Measurements from ENCODE around the gene KIAA0586.
"Not testable (repeated sequence)": the region's sequence is repeated elsewhere in the genome, so short reads cannot be mapped to it uniquely, and the experiment has no call there.

KIAA0586 gene

DNA sequence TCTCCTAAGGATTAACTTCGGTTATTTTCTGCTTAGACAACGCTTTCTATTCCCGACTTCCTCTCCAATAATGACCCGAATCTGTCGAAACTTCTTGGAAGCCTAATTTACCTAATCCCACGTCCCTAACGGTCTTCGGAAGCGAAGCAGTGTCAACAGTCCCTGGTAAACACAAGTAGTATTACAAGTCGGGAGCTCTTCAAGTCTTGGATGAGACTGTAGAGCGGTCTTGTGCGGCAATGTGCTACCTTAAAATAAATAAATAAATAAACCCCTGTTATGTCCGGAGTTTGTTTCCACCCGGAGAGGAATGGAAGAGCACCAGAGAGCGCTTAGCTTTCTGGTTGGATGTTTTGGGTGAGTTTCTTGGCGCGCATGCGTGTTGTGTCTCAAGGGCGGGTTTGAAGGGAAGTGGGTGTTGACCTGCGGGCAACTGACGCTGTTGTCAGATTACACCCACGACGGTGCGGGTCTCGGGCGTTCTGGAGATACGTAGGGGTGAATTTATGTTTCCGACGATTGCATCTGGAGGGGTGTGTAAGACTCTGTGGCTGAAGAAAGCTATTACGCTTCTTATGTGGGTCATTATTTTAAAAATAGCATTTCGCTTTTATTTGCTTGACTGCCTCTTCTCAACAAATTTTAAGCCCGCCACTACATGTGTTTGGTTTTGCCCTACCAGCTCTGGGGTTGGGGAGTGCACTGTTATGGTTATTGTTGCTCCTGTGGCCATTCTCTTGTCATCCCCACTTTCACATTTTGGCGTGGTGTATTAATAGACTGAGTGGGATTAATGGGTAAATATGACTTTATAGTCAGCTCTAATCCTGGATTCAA is at the start of gene KIAA0586, which contains the start of gene TIMM9:
TSS of gene KIAA0586 (plus strand) at position 439 of the 837 bp plus-strand sequence. CDS start 546 bp downstream, outside the sequence.
TSS of gene TIMM9 (minus strand) at position 251 of the 837 bp plus-strand sequence. CDS start 15,586 bp downstream, outside the sequence.
- peak; percentile 97 for DNase-seq (ENCODE audit: low read depth)

DNA sequence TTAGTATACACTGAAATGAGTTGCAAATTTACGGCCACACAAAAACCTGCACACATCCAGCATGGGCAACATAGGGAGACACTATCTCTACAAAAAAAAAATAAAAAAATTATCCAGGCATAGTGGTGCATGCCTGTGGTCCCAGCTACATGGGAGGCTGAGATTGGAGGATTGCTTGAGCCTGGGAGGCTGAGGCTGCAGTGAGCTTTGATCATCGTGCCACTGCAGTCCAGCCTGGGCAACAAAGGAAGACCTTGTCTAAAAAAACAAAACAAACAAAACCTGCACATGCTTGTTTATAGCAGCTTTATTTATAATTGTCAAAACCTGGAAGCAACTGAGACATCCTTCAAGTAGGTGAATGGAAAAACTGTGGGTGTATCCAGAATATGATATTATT is 36.7 kb upstream of the KIAA0586 start:
- no peak for DNase-seq (ENCODE audit: low read depth)

DNA sequence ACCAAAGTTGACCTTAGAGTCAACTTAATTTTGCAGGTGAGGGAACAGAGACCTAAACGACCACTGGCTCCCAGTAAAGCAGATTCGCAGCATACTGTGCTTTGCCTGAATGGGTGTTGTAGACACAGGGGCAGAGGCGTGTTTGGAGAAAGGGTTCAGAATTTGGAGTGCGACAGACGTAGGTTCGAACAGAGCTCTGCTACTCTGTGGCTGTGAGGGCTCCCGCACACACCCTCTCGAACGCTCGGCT is 32.0 kb upstream of the KIAA0586 start:
- no peak for DNase-seq (ENCODE audit: low read depth)

DNA sequence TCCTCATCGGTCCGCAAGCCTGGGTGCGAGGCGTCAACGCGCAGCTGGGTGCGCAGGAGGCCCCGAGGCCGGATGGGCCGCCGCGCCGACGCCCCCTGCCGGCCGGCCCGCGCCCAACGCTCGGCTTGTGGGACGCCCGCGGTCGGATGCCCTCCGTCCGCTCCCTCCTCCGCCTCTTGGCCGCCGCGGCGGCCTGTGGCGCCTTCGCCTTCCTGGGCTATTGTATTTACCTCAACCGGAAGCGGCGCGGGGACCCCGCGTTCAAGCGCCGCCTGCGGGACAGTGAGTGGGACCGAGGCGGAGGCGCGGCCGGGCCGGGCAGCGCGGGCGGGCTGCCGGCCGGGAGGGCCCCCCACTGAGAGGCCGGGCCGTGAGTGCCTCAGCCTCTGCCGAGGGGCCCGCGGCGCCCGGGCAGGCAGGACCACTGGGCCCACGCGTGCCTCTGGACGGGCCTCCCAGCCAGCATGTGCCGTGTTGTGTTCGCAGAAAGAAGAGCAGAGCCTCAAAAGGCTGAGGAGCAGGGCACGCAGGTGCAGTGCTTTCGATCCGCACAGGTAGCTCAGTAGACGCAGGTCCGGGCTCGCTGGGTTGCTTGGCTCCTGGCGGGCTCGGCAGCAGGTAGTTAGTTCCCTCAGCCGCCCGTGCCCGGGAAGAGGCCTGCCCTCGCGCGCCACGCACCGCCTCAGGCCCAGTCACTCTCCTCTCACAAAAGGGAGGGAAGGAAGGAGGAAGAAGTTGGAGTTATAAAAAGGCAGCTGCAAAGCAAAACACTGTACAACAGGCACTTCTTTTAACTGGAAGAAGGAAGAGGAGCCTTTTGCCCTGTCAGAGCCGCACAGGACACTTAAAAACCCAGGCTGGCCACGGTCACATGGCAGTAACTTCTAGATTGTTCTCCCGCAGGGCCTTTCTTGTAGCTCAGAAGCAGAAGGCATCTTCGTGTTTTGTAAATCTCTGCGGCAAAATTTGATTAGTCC is 31.4 kb upstream of the KIAA0586 start, which contains the start of gene TOMM20L:
TSS of gene TOMM20L (plus strand) at position 119 of the 977 bp plus-strand sequence. CDS start at position 147, 28 bp downstream.
- peak; percentile 32 for DNase-seq (ENCODE audit: low read depth)

DNA sequence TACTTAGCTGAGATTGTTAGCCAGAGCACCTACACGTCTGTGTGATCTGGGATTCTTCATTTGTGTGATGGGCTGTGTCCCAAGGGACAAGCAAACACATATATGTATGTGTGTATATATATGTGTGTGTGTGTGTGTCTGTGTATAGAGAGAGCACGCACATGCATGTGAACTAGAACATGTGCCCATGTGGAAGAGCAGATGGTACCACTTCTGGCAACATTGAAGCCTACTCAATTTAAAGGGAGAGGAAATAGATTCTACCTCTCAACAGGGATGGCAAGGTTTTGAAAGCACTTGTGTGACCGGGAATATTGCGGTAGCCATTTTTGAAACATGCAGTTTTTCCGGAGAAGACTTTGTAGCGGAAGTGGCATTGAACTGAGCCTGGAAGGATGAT is 30.4 kb upstream of the KIAA0586 start:
- no peak for DNase-seq (ENCODE audit: low read depth)

DNA sequence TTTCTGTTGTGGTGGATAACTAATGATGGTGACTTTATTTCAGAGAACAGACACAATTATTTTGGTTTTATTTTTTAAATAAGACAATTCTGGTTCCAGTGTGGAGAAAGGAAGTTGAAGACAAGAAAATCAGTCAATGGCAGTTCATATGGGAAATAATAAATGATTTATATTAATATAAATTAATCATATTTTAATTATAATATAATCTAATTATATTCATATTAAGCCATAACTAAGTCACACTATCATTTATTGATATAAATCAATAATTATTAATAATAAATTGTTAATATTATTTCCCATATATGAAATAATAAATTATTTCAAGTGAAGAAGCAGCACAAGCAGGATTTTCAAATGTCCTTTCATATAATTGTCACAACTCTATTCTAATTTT is 29.0 kb upstream of the KIAA0586 start:
- no peak for DNase-seq (ENCODE audit: low read depth)

DNA sequence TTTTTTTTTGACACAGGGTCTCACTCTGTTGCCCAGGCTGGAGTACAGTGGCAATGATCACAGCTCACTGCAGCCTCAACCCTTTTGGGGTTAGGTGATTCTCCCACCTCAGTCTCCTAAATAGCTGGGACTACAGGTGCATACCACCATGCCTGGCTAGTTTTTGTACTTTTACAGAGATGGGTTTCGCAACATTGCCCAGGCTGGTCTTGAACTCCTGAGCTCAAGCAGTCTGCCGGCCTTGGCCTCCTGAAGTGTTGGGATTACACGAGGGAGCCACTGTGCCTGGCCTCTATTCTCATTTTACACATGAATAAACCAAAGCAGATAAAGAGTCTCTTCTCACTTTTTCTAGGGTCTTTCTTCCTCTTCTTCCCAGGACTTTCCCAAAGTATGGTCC is 28.6 kb upstream of the KIAA0586 start:
- no peak for DNase-seq (ENCODE audit: low read depth)

DNA sequence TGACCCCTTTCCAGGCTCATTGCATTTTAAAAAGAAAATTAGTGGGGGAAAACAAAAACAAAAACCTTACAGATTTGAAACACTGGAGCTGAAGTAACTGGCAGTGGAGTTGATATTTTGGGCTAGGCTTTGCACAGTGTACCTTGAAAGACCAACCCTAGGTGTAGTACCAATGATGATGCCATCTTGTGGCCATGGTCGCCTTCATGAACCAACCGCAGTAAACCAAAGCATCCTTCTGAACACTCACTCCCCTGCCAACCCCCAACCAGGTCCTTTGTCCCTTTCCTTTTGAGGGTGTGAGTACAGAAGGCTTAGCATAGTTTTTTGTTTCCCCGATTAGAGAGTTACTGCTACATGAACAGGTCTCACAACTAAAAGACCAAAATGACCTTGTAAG is 25.9 kb upstream of the KIAA0586 start:
- DNase-seq (ENCODE audit: low read depth): no peak

DNA sequence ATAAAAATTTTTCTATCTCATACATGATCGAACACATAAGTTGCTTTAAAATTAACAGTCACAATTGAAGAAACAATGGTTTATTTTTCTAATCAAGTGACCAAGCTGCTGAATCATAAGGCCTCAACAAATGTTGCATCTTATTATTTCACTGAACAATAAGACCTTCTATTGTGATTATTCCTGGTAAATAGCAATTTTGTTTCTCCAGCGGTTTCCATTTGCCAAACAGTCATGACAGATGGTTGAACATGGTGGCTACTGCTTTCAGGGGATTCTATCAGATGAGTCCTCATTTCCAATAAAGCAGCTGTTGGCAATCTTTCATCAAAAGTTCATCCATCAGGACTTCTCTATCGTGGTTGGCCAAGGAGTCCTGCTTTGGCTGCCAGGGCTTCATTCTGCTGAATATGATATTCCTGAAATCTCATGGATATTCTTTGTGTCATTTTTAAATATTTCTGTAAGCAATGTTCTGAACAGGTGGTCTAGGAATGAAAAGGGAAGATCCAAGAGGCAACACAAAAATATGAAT is 18.8 kb upstream of the KIAA0586 start:
- no peak for DNase-seq (ENCODE audit: low read depth)

DNA sequence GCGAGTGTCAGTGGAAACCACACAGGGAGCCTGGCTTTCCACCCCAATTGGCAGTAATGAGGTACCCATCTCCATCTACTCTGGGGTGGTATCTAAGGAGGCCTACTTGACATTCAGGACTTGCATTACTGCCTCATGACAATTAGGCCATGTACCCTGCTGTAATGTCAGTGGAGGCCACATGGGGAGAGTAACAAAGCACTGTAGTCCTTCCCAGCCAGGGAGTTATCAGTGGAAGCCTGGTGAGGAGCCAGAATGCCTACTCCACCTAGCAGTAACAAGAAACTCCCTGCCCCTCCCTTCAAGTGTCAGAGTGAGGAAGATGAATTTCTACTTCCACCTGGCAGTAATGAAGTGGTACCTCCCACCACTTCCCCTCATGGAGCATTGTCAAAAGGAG is 12.7 kb upstream of the KIAA0586 start:
- DNase-seq (ENCODE audit: low read depth): no peak

DNA sequence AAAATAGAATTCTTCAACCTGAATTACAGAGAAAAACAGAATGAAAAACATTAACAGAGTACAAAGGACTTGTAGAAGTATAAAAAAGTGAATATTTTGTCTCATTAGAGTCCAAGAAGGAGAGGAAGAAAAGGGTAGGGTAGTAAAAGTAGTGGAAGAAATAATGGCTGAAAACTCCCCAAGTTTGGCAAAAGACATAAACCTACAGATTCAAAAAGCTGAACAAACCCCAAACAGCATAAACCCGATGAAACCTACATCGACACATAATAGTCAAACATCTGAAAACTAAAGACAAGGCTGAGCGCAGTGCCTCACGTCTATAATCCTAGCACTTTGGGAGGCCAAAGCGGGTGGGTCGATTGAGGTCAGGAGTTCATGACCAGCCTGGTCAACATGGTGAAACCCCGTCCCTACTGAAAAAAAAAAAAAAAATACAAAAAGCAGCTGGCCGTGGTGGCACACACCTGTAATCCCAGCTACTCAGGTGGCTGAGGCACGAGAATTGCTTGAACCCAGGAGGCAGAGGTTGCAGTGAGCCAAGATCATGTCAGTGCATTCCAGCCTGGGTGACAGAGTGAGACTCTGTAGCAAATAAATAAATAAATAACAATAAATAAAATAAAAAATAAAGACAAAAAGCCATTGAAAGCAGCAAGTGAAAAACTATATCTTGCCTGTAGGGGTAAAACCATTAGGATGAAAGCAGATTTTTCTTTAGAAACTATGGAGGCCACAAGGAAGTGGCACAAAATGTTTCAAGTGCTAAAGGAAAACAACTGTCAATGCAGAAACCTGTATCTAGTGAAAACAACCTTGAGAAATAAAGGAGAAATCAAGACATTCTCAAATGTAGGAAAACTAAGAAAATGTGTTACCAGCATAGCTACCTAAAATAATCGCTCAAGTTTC is 11.6 kb upstream of the KIAA0586 start:
- DNase-seq (ENCODE audit: low read depth): no peak

DNA sequence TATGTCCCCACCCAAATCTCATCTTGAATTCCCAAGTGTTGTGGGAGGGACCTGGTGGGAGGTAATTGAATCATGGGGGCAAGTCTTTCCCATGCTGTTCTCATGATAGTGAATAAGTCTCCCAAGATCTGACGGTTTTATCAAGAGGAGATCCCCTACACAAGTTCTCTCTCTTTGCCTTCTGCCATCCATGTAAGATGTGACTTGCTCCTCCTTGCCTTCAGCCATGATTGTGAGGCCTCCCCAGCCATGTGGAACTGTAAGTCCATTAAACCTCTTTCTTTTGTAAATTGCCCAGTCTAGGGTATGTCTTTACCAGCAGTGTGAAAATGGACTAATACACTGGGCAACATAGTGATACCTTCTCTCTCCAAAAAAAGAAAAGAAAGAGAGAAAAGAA is 10.6 kb upstream of the KIAA0586 start:
- DNase-seq (ENCODE audit: low read depth): not testable (repeated sequence)

DNA sequence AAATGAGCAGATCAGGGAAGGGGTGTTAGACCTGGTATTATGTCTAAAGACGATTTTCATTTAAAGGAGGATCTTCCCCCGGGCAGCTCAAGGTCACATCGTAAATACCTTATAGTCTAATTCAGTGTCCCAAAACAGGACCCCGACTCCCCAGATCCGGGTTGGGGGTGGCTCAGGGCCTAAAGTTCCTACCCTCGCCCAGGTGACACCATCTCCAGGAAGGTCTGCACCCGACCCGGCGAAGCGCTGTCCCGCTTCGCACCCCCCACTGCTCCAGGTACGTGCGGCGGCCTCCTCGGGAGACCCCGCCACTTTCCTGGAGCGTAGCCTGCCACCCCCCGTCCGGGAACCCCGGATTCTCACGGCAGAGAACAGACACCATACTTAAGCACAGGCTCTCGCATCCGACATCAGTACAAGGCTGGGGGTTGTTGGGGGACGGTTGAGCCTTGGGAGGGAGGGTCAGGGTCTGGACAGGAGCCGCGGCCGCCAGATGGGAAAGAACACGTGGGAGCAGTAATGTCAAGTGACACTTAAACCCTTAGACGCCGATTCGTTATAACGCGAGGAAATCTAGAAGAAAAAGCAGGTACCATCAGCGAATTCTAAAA is 744 bp upstream of the KIAA0586 start:
- peak; percentile 31 for DNase-seq (ENCODE audit: low read depth)

DNA sequence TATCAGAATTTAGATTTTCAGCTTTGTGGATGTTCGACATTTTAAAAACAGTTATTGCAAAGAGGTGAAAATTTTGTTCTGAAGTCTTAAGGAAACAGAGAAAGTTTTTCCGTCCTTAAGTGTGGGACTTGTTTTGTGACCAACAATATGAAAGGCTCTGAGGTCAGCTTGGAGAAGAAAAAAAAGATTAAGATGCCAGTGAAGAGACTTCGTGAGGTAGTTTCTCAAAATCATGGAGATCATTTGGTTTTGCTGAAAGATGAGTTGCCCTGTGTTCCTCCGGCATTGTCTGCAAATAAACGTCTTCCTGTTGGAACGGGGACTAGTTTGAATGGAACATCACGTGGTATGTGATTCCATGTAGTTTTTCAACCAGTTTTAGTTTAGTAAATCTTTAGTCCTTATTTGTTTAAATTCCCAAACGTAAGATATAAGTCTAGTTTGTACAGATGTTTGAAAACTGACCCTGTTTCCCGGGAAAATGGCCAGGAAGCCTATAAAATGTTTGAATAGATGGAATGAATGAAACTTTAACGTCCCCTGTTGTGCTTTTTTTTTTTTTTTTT is 682 bp downstream of the KIAA0586 start:
- no peak for DNase-seq (ENCODE audit: low read depth)

DNA sequence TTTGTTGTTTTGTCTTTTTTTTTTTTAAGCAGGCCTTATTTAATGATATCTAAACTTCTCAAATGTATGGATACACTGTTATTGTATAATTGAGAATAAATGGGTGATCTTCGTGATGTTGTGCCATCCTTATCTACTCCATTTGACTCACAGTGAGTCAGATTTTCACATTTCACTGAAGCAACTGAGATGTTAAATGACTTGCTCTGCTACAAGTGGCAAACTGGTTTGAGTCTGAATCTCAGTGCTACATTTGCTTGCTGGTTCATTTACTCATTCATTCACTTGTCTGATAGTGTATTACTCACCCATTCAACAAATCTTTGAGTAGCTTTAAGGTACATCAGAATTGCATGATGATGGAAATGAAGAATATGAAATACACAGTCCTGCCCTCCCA is 2.6 kb downstream of the KIAA0586 start:
- no peak for DNase-seq (ENCODE audit: low read depth)

DNA sequence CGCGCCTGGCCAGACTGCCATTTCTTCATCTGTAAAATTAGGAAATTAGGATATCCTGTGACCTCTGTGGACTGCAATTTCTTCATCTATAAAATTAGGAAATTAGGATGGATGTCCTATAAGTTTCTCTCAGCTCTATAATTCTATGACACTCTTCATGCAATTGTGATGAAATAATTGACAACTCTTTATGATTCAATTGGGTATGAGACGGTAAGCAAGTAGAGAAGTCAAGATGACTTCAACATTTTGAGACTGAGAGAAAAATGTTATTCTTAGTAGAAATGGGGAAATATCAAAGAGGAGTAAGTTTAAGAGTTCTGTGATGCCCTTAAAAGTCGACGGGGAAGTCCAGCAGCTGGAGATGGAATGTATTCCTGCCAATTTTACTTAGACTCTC is 12.0 kb downstream of the KIAA0586 start:
- DNase-seq (ENCODE audit: low read depth): no peak

DNA sequence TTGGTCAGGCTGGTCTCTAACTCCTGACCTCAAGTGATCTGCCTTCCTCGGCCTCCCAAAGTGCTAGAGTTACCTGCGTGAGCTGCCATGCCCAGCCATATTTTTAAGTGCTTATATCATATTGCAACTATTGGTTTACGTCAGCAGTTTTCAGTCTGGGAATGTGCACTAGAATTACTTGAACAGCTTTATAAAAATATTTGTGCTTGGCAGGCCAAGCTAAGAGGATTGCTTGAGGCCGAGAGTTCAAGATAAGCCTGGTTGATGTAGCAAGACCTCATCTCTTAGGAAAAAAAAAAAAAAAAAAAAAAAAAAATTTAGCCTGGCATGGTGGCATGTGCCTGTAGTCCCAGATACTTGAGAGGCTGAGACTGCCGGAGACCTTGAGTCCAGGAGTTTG is 17.1 kb downstream of the KIAA0586 start:
- DNase-seq (ENCODE audit: low read depth): no peak

DNA sequence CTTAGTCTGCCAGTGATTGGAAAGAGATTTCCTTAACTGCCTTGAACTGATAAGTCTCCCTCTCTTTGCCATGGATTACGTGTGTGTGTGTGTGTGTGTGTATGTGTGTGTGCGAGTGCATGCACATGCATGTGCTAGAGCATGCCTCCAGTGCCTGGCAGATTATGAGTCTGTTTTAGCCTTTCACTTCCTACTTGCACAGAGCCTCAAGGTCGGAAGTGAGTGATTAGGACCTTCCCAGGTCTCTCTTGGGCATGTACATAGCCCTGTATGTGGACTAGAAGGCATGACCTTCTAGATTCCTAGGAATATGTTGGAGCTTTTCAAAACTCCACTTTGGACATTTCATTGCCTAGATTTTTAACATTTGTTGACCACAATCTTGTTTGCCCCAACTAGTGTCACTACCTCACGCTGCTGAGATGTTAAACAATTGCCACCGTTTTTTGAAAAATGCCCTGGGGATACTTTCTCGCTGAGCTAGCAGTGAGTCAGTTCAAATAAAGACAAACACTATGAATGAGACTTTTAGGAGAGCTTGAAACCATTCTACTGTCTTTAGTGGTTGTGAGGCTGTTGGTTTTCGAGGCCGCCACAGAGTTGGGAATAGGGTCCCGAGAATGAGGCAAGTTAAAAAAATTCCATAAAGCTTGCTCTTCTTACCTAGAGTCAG is 28.2 kb downstream of the KIAA0586 start:
- no peak for DNase-seq (ENCODE audit: low read depth)

DNA sequence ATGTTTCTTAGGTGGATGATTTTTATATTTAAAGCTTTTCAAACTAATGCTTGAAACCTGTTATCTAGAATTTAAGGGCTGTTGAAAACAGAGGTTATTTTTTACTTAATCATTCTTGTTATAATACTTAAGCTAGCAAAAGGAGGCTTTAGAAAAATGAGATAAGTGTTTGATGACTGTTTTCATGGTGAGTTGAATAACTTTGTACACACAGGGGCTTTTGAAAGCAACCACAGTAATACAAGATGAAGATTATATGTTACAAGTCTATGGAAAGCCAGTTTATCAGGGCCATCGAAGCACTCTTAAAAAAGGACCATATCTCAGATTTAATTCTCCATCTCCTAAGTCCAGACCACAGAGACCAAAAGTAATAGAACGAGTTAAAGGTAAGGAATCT is 33.3 kb downstream of the KIAA0586 start:
- no peak for DNase-seq (ENCODE audit: low read depth)

DNA sequence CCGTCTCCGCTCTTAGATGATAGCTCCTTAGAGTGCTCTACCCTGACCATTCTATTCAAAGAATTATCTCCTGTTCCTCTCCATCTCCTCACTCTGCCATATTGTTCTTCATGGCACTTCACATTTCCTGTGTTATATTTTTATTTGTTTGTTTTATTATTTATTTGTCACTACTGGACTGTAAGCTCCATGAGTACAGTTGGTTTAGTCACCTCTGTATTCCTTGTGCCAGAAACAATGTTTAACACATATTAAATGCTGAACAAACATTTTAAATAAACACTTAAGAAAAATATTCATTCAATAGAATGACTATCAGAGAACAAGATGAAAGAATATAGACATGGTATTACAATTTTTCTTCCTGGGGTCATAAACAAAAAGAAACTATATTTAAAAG is 35.6 kb downstream of the KIAA0586 start:
- no peak for DNase-seq (ENCODE audit: low read depth)
